Measurements from ENCODE around the gene BRCA2.

Gene BRCA2

DNA sequence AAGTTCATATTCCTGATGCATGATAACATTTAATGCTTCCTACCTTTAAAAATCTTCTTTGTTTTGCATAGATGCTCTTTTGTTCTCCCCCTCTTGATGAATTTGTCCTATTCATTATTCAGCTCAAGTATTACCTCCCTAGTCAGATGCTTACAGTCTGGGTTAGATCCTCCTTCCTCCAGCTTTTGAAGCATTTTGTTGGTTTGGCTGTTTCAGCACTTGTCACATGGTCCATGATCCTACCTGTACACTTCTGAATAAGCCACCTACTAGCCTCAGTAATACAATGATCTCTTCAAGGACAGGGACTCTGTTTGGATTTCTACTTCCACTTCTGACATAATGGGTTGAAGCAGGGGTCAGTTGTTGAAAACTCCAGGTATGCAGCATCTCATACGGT, 75.2 kb downstream of the BRCA2 start:
- no peak for DNase-seq

DNA sequence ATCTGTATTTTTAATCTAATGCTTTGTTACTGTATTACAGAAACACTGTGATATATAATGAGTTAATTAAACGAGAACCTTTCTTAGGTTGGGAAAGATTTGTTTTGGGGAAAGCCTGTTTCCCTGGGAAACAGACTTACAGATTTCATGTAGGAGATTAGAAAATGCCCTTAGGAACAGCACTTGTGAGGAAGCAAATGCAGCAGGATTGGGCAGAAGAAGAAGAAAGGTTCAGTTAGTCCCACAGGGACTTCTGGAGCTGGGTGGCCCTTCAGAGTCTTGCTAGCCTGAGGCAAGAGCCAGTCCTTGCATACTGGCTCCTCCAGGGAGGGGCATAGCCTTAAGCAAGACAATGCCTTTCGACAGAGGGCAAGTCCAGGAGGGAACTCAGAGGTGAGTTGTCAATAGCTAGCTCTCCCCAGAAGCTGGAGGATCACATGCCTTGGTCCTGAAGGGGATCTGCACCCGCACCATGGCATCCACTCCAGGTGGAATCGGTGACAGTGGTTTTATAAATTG, 75.9 kb downstream of the BRCA2 start:
- DNase-seq, result no peak

GRCh38 chr13:32403108-32403507, 87.8 kb downstream of the BRCA2 start:
- no peak for DNase-seq

- DNase-seq, result peak in 1 of 2 donors; percentile 7
Measured at GRCh38 chr13:32407854-32408253, 92.5 kb downstream of the BRCA2 start.

DNA sequence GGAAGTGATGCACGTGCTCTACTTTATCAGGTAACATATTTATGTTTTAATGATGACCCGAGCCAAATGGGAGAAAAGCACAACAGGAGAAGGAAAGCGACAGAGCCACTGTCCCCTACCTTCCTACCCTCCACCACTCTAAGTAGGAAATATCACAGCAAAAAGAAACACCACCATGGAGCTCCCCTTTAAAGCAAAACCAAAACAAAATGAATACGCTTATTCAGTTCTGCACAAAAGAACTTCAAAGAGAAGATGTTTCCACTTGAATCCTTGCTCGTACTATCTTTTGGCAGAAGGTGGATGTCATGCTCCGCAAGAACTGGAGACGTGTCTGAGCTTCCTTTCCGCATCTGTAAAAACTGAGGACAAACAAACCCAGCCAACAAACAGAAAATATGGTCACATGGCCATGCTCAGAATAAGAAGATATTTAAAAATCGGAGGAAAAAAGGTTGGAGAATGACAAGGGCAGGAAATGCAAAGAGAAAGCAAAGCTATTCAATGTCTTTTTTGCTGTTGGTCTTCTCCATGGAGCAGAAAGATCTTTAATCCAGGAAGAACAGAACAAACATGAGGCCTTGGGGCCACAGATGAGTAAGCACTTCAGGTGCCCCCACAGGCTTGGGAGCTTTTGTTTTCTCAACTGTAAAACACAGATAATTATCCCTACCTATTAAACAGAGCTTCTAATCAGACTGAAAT, 93.1 kb downstream of the BRCA2 start:
- DNase-seq, result no peak

- no peak for DNase-seq
Measured at GRCh38 chr13:32409001-32409313, 93.6 kb downstream of the BRCA2 start.

DNA sequence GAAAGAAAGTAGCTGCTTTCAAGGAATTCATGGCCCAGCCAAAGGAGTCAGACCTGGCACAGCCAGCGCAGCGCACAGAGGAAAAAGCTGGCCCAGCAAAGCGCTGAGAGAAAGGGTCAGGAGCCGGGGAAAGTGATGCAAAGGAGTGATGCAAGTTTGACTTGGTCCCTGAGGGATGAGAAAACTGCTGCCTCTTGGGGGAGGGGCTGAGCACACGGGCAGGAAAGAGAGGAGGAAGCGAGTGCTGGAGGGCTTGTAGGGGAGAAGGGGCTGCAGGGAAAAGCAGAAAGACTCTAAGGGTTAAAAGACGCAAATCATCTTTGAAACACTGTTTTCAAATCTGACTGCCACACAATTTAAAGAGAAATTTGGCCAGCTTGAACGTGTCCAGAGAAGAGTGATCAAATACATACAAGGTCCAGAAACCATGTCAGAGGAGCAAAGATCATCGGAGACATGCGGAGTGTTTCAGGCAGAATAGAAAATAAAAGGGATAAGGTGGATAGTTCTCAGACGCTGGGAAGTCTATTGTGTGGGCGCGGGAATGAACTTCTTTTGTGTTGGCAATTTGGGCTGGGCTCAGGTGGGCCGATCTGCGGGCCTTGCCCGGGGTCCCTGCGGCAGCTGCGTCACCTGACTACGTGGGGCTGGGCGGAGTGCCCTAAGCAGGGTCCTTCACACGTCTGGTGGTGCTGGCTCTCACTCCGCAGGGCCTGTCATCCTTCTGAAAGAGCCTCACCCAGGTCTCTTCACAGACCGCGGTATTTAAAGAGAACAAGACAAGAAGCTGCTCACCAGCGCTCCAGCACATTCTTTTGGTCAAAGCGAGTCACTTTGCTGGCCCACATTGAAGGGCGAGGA, 94.5 kb downstream of the BRCA2 start:
- DNase-seq, result no peak

GRCh38 chr13:32413284-32413683, 98.0 kb downstream of the BRCA2 start:
- DNase-seq, result no peak

DNA sequence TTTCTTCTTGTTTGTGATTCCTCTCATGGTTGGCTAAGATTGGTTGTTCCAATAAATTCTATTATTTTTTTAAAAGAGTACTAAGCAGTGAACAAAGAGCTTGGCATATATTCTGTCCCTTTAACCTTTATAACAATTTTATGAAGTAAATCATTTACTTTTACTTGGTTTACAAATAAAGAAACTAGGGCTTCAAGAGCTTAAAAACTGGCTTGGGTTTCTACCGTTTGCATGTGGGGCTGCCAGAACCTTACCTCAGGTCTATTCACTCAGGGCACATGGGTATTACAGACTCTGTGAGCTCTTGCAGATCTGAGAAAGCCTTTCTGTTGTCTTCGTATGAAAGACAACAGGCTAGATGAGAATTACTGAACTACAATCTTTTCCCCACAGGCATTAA, 99.3 kb downstream of the BRCA2 start:
- no peak for DNase-seq

- peak in 1 of 2 donors; percentile 26 for DNase-seq
Measured at GRCh38 chr13:32415019-32415418, 99.7 kb downstream of the BRCA2 start.

- DNase-seq, result no peak
Measured at GRCh38 chr13:32417995-32418394, 102.7 kb downstream of the BRCA2 start.

DNA sequence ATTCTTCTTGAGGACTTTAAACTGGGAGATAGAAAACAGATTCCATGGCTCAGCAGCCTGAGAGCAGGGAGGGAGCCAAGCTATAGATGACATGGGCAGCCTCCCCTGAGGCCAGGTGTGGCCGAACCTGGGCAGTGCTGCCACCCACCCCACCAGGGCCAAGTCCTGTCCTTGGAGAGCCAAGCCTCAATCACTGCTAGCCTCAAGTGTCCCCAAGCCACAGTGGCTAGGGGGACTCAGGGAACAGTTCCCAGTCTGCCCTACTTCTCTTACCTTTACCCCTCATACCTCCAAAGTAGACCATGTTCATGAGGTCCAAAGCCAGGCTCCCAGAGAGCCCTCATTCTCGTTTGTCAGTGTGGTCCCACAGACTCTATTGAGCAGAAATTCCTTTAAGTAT, 104.6 kb downstream of the BRCA2 start:
- DNase-seq, result no peak

- DNase-seq, result no peak
Measured at GRCh38 chr13:32423592-32423991, 108.3 kb downstream of the BRCA2 start.

- no peak for DNase-seq
Measured at GRCh38 chr13:32425158-32425557, 109.8 kb downstream of the BRCA2 start.

- peak; percentile 18 to 40 for DNase-seq
Measured at GRCh38 chr13:32426191-32426989, 111.1 kb downstream of the BRCA2 start.

DNA sequence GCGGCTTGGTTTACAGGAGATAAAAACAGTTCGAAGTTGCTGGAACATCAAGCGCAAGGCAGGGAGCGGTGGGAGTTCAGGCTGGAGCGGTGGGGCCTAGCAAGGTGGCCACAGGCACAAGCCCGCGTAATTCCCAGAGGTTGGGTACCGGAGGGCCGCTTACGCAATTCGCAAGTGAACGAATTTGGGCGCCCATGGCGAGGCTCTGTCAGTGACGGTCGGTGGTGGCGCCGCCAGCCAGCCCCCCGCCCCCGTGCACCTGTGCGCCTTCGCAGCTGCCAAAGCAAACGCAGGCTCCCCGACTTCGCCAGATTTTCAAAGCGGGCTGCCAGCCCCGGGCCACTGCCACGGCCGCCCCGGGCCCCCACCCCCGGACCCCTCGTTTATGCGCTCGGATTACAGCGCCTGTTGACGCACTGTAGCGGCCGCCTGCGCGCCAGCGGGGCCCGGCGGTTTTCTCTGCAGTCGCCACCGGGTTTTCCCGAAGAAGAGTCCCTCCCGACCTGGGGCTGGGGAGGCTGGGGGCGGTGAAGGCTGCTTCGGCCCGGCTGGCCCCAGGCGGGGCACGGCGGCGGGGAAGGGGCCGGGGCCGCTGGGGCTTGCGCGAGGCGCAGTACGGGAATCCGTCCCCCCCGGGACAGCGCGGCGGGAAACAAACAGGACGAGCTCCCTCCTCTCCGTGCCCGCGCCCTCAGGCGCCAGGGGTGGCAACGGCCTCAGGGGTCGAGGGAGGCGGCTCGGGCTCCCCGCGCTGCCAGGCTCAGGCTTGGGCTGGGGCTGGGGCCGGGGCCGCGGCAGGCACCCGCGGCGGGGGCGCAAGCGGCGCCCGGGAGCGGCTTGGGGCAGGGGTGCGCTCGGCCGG, 111.9 kb downstream of the BRCA2 start:
- peak; percentile 56 to 65 for DNase-seq

DNA sequence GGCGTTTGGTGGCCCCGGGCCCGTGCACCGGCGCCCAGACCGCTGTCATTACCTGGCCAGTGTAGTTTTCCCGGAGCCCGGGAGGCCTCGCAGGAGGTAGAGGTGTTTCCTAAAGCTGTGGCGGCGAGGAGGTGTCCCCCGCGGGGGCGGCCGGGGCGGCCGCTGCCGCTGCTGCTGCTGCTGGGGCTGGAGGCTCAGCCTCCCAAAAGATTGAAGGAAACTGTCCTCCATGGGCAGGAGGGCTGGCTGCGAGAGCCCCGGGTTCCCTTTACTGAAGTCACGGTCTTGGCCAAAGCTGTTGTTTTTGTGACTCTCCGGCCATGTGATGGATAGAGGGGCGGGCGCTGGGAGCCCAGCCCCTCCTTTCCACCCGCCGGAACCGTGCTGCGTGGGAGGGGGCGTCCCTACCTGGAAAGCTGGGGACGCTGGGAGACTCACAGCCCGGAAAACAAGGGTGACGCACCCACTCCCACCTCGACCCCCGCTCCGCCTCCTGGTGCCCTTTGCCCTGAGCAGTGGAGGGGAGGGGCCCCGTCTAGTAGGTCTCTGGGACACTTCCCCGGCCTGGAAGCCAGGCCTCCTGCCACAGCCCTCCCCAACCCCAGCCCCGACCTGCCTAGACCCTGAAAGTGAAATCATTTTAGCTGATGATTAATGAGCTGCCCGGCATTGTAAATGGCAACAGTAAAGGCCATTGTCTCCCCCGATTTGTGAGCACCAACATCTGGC, 112.7 kb downstream of the BRCA2 start, which contains the start of gene N4BP2L1:
TSS of gene N4BP2L1 (minus strand) at position 279 of the 729 bp plus-strand sequence. CDS start at position 231, 48 bp downstream.
- DNase-seq, result peak; percentile 84 to 90

DNA sequence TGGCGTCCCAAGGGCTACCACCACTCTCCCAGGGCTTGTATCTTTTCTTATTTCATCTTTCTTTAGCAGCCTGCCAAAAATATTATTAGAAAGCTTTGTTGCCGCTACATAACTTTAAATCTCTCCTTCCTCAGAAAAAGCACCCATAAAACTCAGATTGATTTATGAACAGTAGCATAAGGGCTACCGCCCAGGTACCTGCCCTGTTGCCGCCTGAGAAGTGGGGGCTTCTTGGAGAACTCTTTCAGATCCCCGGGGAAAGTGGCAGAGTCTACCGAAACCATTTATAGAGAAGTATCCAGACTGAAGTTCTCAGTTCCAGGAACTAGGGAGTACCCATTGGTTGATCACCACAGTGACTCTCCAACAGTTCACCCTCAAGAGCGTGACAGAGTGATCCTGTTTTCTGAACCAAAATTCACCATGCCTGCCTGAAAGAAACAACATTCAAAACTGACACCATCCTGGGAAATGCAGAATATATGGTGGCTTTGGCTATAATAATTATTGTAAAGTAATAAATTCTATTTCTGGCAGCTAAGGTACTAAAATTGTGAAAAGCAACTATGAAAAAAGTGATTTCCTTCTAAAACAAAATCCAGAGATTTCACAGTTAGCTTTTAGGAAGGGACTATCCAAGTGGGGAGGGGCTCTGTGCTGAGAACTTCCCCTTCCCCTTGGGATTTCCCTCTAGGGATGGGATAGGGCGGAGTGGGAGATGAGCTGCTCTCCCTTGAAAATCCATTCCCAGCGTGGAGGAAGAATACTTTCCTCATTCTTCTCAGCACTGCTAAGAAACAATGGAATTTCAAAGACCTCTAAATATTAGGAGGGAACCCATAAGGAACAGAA, 113.5 kb downstream of the BRCA2 start:
- DNase-seq, result no peak

- DNase-seq, result no peak
Measured at GRCh38 chr13:32429433-32429909, 114.2 kb downstream of the BRCA2 start.

GRCh38 chr13:32430018-32430747, 114.9 kb downstream of the BRCA2 start:
- DNase-seq, result no peak
